ENCODE results near the gene CHM. TPM values are rescaled to one million over a fixed set of nuclear protein-coding genes. Genes with fewer than 3 reads are reported as not detected.
"Not testable (repeated sequence)": the region's sequence is repeated elsewhere in the genome, so short reads cannot be mapped to it uniquely, and the experiment has no call there.

CHM gene
- total RNA-seq, 4 donors from 2014 or later = 7.0 to 13.4 (median 12.7) TPM

- DNase-seq = no peak
- WGBS, 2 donors = 50 to 71% methylated on average over 1 of the region's 1 CpG
- Histone ChIP-seq H3K4me3 (no peak overlapping the region), H3K9me3 (no peaks in the 10 kb centered on the region), H3K27ac (no peak overlapping the region), H3K27me3 (no peaks in the 10 kb centered on the region), H3K4me1 (no peaks in the 10 kb centered on the region), H3K36me3 (no peaks in the 10 kb centered on the region)
- no peak for TF ChIP-seq CTCF (IDR thresholded peaks at IDR 0.05)
- TF ChIP-seq POLR2A (IDR thresholded peaks at IDR 0.05) = no peak
- intact Hi-C loops (cut with DNase I) = no loop called here
Measured at GRCh38 chrX:85927740-85928139, 119.6 kb downstream of the CHM start.

GRCh38 chrX:85922821-85923220, 124.5 kb downstream of the CHM start:
- intact Hi-C loops (cut with DNase I) = no loop called here
- Histone ChIP-seq H3K4me1 (no peaks in the 10 kb centered on the region), H3K27ac (no peak overlapping the region), H3K27me3 (no peaks in the 10 kb centered on the region), H3K36me3 (no peaks in the 10 kb centered on the region), H3K4me3 (no peak overlapping the region), H3K9me3 (no peaks in the 10 kb centered on the region)
- TF ChIP-seq CTCF (IDR thresholded peaks at IDR 0.05) = no peak
- no peak for TF ChIP-seq POLR2A (IDR thresholded peaks at IDR 0.05)
- 35 to 37% methylated on average over 3 of the region's 3 CpGs for WGBS, 2 donors
- no peak for DNase-seq

GRCh38 chrX:85916656-85917280, 130.6 kb downstream of the CHM start:
- H3K4me3 ChIP-seq; DNase-seq; H3K36me3 ChIP-seq; intact Hi-C loops (cut with DNase I); H3K4me1 ChIP-seq; H3K27ac ChIP-seq; H3K9me3 ChIP-seq; H3K27me3 ChIP-seq: not testable (repeated sequence)
- 86 to 100% methylated on average over 2 of the region's 2 CpGs for WGBS, 2 donors

- Histone ChIP-seq H3K9me3 (no peaks in the 10 kb centered on the region), H3K4me1 (no peaks in the 10 kb centered on the region), H3K36me3 (no peaks in the 10 kb centered on the region), H3K27ac (no peak overlapping the region), H3K27me3 (no peaks in the 10 kb centered on the region), H3K4me3 (no peak overlapping the region)
- intact Hi-C loops (cut with DNase I) = no loop called here
- no peak for DNase-seq
- no peak for TF ChIP-seq POLR2A (IDR thresholded peaks at IDR 0.05)
- no peak for TF ChIP-seq CTCF (IDR thresholded peaks at IDR 0.05)
- WGBS, 2 donors = 88% methylated on average over 6 of the region's 6 CpGs; no CpG with 5 or more reads in 1 of the 2 donors
Measured at GRCh38 chrX:85914431-85914830, 132.9 kb downstream of the CHM start.

- no peaks in the 10 kb centered on the region for H3K27me3 ChIP-seq
- H3K27ac ChIP-seq = no peak overlapping the region
- no peaks in the 10 kb centered on the region for H3K36me3 ChIP-seq
- no peak for DNase-seq
- TF ChIP-seq POLR2A (IDR thresholded peaks at IDR 0.05) = no peak
- no peak for TF ChIP-seq CTCF (IDR thresholded peaks at IDR 0.05)
- H3K4me1 ChIP-seq = no peaks in the 10 kb centered on the region
- WGBS, 2 donors = 78 to 100% methylated on average over 3 of the region's 3 CpGs
- no peak overlapping the region for H3K4me3 ChIP-seq
- intact Hi-C loops (cut with DNase I) = no loop called here
- H3K9me3 ChIP-seq = no peaks in the 10 kb centered on the region
Measured at GRCh38 chrX:85907316-85907715, 140.0 kb downstream of the CHM start.

GRCh38 chrX:85906399-85906798, 141.0 kb downstream of the CHM start:
- Histone ChIP-seq H3K9me3 (no peaks in the 10 kb centered on the region), H3K27ac (no peak overlapping the region), H3K27me3 (no peaks in the 10 kb centered on the region), H3K4me1 (no peaks in the 10 kb centered on the region), H3K4me3 (no peak overlapping the region), H3K36me3 (no peaks in the 10 kb centered on the region)
- TF ChIP-seq CTCF (IDR thresholded peaks at IDR 0.05) (no peak), POLR2A (IDR thresholded peaks at IDR 0.05) (no peak)
- DNase-seq = no peak
- 80 to 85% methylated on average over 1 to 2 of the region's 2 CpGs for WGBS, 2 donors
- intact Hi-C loops (cut with DNase I) = no loop called here

Data from esophagus squamous epithelium (tissue), 5 donors.